Transverse colon (tissue), 4 donors: ENCODE data around the gene FXYD6.

ENCODE experiments used
- CTCF ChIP-seq, 5 experiments: fragments of 200-600 bp in 3 of 5; fragments of 450-650 bp in 2 of 5; sonication (generic) in 3 of 5; IDR thresholded peaks; 1 replicate in 2 of 5; 2 replicates in 3 of 5; pipeline ENCODE4 v1.5.1; 2016 to 2017; ENCODE audit warnings: antibody characterized with exemption in 5 of 5, inconsistent platforms in 3 of 5, mild to moderate bottlenecking in 2 of 5, moderate library complexity in 1 of 5
- POLR2AphosphoS5 ChIP-seq, 3 donors: sonication (generic); formaldehyde crosslinking; IDR thresholded peaks; one replicate each; pipeline ENCODE4 v1.6.1; 2016; ENCODE audit warnings: antibody characterized with exemption in 3 of 3

- TF ChIP-seq CTCF (IDR thresholded peaks at IDR 0.05), result no peak
- TF ChIP-seq POLR2AphosphoS5 (IDR thresholded peaks at IDR 0.05), result no peak
Measured at GRCh38 chr11:117837070-117837776, 39.2 kb downstream of the FXYD6 start.
